NCI-H2171 treated with DMSO at 0.1 percent for 48 hours (cell line): ENCODE data around the gene HNRNPK.
A peak's percentile ranks its signal among the peaks of the same experiment; 100 is the strongest.
"Not testable (repeated sequence)": the region's sequence is repeated elsewhere in the genome, so short reads cannot be mapped to it uniquely, and the experiment has no call there.

ENCODE experiments used
- DNase-seq: peaks from one replicate; lab custom pipeline; 2025; lab: John Stamatoyannopoulos, UW

Gene HNRNPK

DNA sequence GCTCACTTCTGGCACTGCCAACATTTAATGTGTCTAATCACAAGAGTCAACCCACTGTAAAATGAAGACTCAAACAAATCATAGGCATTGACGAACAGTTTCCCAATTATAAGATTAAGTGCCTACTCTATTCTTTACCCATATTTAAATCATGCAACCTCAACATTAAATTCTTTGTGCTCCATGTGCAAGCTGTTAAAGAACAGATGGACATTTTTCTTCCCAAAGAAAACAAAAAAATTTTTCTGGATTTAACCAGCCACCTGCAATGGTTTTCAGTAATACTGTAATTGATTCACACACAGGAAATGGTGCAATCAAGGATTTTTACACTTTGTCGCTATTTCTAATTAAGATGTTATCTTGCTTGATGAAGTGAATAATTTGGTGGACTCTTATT is 3.6 kb downstream of the HNRNPK start:
- no peak for DNase-seq

DNA sequence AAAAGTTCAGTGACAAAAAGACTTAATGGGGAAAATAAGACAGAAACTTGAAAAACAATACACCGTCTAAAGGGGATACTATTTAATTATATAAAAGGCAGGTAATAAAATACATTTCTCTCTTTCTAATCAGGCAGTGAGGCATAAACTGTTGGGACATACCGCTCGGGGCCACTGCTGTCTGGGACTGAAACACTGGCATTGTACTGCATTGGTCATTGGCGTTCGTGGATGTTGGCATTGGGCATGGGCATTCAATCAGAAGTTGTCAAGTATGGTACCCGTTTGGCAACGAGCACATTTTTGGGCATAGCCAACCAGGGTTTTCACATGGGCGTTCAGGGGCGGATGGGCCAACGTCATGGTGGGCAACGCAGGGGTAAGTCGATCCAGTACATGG is 4.7 kb downstream of the HNRNPK start:
- DNase-seq, result no peak

DNA sequence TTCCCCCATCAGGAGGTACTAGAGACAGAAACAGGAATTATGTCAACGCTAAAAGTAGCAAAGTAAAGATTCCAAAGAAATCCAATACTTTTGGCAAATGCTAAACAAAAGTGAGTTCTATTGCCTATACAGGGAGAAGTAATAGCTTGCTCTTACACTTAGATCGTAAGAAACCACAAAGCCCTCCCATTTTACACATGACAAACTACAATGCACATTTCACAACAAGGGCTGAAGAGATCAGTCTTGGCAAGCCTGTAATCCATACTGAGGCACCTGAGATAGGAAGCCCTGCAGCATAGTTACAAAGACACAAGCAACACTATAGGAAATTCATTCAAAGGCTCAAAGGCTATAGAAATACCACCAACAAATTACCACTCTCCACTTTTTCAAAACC is 7.7 kb downstream of the HNRNPK start:
- no peak for DNase-seq

DNA sequence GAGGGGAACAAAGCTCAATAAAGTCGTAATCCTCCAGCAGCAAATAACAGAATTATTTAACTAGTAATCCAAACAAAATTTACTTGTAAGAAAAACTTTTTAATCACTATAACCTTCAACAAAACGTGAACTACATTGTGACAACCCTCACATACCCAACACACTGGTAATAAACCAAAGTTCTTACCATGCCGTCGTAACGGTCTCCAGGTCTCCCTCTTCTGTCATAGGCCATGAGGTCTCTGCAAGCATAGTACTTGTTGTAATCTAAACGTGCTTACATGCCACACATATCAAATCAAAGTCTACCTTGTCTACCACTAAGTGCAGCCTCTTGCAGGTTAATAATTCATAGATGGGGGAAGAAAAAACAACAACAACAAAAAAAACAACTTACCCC is 8.5 kb downstream of the HNRNPK start:
- DNase-seq, result no peak

DNA sequence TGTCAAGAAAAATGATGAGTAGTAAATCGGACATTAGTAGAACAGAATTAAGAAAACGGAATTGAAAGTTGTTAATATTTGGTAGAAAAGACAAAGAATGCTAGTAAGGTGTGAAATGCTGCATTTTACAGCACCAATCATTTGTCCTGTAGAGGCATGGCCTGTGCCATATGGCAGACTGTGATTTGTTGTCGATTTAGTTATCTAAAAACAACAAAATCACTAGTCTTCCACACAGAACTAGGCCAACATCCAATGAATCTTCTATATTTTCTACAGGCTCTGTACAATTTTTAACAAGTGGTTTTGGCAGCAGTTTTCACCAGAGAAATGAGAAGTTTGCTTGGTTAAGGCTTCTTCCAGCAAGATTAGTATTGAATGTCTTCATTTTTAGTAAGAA is 10.4 kb downstream of the HNRNPK start:
- no peak for DNase-seq

DNA sequence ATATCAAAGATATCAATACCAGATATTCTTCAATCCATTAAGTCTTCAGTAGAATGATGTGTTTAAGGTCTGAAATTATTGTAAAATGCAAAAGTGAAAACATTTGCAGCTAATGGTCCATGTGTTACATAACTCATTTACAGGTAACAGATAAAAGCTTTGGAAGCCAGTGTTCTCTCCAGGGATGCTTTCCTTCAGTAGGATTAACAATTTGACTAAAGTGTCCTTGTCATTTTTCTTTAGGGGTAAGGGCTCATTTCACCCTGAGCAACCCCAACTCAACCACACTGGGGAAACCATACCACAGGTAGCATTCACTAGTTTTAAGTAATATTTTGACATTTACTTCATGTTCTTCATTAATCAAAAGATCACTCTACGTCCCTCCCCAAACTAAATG is 12.9 kb downstream of the HNRNPK start:
- DNase-seq, result no peak

DNA sequence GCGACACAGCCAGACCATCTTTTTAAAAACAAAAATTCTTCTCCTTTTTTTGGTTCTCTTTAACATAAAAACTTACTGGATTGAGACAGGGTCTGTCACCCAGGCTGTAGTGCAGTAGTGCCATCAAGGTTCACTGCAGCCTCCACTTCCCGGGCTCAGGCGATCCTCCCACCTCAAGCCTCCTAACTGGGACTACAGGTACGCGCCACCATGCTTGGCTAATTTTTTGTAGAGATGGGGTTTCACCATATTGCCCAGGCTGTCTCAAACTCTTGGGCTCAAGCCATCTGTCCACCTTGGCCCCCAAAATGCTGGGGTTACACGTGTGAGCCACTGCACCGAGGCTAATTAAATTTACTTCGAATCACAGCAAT is 13.8 kb downstream of the HNRNPK start:
- DNase-seq, result no peak

DNA sequence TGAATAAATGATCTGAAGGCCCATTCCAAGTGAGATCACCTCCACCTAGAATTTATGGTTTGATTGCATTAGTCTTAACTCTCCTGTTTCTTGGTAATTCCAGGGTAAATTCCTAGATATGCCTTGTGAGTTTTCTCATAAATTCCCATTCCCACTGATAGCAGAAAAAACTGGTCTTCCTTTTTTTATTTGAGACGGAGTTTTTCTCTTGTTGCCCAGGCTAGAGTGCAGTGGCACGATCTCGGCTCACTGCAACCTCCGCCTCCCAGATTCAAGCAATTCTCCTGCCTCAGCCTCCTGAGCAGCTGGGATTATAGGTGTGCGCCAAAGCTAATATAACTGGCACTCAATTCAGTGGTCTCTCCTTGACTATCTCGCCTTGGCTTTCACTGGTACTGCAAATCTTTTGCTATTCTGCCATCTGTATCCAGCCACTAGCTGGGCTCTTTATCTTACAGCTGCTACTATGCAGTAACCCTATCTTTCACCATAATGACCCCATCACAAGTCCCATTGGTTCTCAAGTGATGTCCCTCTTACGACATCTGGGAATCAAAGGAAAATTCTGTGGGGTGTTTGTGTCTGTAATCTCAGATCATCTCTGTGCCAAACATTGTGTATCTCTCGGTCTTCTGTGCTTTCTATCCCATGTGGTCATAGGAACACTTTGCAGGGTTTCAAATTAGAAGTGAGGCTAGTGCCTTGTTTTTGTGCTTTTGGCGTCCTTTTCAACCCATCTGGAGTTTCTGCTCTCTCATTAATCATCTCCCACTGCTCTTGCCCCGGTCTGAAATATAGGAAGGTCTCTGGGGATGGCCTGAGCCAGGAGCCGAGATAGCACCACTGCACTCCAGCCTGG is 14.4 kb downstream of the HNRNPK start:
- peak; percentile 65 for DNase-seq

DNA sequence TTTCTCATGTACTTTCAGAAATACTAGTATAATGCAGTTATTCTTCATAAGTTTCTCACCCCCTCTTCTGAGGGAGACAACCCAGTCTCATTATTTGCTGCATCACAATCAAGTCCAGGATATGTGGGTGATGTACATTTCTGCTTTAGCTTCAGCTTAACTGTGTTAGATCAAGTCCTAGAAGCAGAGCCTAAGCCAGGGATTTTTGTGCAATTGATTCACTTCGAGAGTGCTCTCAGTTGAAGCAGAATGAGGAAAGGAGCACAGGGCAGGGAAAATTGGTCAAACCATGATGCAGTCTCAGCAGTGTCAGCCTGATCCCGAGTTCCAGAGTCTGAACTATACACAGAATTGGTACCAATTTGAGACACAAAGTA is 15.1 kb downstream of the HNRNPK start:
- DNase-seq, result peak; percentile 38

DNA sequence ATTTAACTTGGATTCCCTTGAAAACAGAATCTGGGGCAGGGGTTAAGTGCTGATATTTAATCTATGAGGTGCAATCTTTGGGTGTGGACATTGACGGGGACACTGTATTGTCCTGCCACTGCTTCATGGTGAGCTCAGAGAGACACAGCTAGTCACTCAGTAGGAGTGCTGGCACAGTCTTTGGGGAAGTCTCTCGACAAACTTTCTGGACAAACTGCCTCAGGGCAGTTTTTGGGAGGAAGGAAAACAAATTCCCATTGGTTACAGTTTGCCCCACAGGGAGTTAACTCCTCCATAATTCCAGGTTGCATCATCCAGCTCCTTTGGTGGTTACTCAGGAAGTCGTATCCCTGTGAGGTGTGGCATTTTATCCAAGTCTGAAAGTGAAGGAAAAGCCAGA is 17.9 kb downstream of the HNRNPK start:
- DNase-seq, result no peak

DNA sequence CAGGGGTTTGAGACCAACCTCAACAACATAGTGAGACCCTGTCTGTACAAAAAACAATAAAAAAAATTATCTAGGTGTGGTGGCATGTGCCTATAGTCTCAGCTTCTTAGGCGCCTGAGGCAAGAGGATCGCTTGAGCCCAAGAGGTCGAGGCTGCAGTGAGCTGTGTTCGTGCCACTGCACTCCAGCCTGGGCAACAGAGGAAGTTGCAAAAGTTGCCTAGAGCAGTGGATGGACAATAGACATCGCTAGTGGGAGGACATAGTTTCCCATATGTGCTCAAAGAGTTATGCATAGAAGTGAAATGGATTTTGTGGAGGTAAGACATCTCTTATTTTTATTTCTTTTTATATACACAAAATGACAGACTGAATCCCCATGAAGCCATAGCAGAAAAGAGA is 19.0 kb downstream of the HNRNPK start:
- no peak for DNase-seq

DNA sequence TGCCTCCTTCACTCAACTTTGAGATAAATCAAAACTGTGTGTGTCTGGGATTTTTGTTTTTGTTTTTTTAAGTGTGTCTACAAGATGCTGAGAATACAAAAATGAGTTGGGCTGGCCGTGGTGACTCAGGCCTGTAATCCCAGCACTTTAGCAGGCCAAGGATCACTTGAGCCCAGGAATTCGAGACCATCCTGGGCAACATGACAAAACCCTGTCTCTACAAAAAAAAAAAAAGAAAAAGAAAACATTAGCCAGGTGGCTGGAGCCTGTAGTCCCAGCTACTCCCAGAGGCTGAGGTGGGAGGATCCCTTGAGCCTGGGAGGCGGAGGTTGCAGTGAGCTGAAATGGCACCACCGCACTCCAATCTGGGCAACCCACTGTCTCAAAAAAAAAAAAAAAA is 21.0 kb downstream of the HNRNPK start:
- peak; percentile 56 for DNase-seq

DNA sequence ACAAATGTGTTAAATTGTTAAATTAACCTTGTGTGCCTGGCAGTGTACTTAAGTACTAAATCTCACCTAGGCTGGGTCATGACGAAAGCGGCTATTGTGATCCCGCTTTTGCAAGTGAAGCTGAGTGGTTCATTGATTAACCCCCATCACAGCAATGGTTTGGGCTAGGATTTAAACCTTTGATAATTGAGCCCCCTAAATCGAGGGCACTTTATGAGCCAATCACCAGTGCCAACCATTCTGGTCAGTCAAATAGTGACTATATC is 22.8 kb downstream of the HNRNPK start:
- DNase-seq, result no peak

DNA sequence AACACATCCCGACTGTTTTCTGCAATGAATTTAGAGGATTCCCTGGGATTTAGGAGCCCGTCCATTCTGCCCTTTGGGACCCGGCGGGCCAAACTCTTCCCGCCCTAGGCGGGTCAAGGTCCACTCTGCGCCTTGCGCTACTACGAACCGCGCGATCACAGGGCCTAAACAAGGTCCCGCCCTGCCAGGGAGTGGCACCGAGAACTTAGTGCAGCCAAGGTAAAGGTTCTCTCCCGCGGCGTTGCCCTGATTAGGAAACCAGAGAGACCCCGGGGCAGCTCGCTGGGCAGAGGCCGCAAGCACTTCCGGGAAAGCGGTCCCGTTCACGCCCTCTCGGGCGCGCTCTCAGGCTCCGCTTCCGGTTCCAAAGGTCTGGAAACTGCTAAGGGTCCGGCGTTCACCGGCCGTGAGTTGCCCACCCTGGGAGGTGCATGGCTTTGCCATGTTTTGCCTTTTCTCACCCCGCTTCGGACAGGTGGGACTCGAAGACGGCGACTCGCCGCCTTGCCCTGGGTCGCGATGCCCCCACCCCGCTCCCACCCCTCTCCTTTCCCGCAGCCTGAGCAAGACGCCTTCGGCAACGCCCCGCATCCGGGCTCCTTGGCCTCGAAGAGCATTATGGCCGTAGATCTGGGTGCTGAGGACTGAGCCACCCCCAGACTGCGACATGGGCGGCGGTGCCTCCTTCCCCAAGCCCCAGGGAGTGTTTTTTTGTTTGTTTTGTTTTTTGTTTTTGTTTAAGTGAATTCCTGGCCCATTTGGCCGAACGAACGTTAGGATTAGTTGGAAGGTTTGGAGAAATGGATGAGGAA is 23.4 kb downstream of the HNRNPK start:
- DNase-seq, result peak; percentile 72

DNA sequence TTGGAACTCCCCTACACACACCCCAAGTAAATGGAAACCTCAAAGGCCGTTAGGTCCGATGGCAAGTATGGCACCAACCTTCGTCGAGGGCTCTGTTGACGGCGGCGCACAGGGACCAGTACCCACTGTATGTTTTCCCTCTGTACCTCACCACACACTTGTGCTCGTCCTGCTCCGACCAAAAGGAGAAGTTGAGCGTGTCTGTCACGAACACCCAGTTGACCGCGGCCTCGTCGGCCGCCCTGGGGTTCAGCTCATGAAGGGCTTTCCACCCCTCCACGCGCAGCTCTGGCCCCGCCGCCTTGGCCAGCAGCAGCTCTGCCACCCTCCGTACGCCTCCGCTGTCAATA is 24.0 kb downstream of the HNRNPK start:
- peak; percentile 23 for DNase-seq

DNA sequence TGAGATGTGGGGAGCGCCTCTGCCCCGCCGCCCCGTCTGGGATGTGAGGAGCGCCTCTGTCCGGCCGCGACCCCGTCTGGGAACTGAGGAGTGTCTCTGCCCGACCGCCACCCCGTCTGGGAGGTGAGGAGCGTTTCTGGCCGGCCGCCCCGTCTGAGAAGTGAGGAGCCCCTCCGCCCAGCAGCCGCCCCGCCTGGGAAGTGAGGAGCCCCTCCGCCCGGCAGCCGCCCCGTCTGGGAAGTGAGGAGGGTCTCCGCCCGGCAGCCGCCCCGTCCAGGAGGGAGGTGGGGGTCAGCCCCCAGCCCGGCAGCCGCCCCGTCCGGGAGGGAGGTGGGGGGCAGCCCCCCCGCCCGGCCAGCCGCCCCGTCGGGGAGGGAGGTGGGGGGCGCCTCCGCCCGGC is 31.9 kb downstream of the HNRNPK start:
- not testable (repeated sequence) for DNase-seq

DNA sequence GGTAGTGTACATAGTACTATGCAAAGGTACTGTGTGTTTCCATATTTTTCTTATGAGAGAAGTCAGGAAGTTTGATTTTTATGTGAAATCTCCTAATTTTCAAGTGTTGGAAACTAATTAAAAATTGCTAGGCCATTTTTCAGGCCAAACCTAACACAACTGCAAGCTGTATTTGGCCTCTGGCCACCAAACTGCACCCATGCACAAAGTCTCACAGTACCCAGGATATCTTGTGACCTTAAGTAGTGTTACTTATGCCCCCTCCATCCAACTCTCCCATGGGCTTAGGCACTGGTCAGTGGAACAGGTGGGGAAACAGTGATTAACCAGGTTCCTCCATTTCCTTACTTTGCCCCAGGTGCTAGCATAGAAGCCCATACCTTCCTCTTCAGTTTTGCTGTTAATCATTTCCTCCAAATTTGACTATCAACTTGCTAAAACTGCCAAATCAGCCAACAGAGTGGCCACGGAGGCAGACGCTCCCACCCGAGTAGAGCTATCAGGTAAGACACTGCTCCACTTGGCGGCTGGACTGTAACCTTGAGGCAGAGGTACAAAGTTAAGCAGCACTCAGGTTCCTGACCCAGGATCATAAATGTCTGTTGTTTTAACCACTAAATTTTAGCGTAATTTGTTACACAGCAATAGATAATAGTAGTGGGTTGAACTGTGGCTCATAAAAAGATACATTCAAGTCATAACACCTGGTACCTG is 39.3 kb downstream of the HNRNPK start:
- DNase-seq, result no peak

DNA sequence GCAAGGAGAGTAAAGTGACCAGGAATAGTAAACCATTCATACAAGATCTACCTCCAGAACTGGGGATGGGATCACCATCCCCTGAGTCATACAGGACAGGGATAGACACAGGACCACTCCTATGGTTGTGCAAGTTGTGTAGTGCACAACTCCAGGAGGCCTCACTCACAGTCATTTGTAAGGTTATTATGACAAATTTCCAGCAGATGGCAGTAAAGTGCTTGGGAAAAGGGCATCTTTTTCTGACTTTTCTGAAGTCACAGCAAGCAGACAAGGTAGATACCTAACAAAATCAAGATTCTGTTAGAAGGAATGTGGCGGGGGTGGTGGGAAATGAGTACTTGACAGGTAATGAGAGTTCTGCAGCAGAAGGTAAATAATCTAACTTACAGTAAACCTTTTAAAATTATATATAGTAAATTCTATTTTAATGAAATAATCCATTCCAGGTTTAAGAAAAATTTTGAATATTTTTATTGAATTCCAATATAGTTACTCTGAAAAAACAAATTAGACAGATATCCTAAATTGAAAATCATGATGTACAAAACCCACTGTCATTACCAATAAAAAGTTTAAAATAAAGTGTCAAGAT is 42.1 kb downstream of the HNRNPK start:
- peak; percentile 60 for DNase-seq

DNA sequence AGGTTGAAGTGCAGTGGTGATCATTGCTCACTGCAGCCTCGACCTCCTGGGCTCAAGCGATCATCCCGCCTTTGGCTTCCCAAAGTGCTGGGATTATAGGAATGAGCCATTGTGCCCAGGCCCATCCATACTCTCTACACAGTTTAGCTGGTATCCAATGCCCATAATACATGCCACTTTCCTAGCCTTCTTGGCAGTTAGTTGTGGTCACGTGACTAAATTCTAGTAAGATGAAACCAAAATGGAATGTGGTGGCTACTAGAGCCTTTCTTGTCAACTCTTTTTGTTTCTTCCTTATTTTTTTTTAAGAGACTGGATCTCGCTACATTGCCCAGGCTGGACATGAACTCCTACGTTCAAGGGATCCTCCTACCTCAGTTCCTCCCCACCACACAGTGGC is 43.5 kb downstream of the HNRNPK start:
- no peak for DNase-seq

DNA sequence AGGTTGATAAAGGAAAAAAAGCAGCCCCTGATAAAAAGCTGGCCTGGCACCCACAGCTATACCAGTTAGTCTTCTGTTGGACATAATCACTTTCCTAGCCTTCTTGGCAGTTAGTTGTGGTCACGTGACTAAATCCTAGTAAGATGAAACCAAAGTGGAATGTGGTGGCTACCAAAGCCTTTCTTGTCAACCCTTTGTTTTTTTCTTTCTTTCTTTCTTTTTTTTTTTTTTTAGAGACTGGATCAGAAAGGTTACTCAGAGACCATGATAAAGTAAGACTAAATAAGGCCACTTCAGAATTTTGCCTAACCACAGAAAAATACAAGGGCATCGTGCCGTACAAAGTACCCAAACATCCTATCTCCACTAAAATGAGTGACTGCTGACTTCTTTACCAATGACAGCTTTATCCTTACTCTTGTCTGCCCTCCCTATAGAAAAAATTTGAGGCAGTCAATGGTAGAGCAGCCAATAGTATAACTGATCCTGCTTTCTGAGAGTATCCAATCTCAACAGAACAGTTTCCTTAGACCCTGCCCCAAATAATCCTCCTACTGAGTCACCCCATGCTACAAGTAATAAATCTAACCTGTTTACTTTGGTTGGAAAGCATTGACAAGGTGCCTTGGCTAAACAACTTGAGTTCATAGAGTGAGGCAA is 44.6 kb downstream of the HNRNPK start:
- DNase-seq, result no peak

DNA sequence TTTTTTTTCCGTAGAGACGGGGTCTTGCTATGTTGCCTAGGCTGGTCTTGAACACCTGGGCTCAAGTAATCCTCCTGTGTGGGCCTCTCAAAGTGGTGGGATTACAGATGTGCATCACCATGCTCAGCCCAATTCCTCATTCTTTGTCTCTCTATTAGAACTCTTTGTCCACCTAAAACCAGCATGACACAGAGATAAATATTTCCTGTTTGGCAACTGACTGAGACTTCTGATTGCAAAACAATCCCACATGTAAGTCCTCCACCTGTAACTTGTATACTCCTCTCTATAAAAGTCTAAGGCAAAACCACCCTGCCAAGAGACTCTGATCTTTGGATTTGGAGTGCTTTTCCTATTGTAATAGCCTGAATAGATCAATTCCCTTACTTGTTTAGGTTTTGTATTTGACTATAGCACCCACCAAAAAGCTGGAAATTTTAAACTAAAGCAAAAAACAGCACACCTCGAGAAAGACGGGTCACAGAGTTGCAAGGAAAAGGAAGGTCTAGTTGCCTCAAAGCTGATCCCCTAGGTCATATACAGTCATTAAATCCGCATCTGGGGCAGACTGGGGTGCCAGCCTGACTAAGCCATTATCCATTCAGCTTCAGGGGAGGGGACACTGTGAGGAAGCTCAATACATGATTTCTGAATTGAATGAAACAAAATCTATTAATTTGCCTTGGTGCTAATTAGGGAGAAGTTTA is 45.3 kb downstream of the HNRNPK start:
- DNase-seq, result no peak

DNA sequence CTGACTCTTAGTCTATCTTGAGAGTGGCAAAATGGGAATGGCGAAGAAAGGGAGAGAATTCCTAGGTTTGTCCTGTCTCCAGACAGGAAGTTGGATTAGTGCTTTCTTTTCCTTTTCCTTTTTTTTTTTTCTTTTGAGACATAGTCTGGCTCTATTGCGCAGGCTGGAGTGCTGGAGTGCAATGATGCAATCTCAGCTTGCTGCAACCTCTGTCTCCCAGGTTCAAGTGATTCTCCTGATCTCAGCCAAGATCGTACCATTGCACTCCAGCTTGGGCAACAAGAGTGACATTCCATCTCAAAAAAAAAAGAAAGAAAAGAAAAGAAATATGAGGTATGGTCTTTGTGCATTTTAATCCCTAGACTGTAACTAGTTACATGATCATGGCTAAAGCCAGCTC is 46.2 kb downstream of the HNRNPK start:
- no peak for DNase-seq
